HG03457 (cell line): ENCODE results near the gene CYP4F2.
"Not testable (repeated sequence)": the region's sequence is repeated elsewhere in the genome, so short reads cannot be mapped to it uniquely, and the experiment has no call there.

Experiments
- ATAC-seq: cut with Tn5 transposase; IDR thresholded peaks from one replicate; pipeline ENCODE4 v1.9.1; 2021; ENCODE audit warnings: moderate number of reproducible peaks; ENCODE audit not compliant: unreplicated experiment

The CYP4F2 gene

GRCh38 chr19:15897738-15898276 lies at the start of gene CYP4F2:
CYP4F2 (minus strand) TSS chr19:15898074; CDS start chr19:15897611, 463 bp downstream.
- no peak for ATAC-seq

GRCh38 chr19:15945301-15945700 lies 47.4 kb upstream of the CYP4F2 start:
- ATAC-seq, result no peak

- no peak for ATAC-seq
Measured at GRCh38 chr19:15944401-15944800, 46.5 kb upstream of the CYP4F2 start.

DNA sequence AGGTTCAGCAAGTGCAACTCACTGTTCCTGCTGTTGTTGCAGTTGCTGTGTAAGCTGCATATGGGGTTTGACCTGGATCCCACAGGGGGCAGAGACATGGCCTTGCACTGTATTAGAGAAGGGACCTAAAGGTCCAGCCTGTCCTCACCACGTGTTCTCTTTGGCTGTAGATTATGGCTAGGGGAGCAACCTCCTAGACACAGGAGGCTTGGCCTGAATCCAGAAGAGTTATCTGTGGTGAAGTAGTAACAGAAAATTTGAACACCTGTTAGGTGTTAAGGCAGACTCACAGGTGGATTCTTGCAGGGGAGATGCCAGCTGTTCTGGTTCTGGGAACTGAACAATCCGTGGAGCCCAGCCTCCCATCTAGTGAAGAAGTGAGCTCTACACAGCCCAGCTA lies 39.9 kb upstream of the CYP4F2 start:
- ATAC-seq, result no peak

- ATAC-seq, result no peak
Measured at GRCh38 chr19:15936950-15937349, 39.1 kb upstream of the CYP4F2 start.

DNA sequence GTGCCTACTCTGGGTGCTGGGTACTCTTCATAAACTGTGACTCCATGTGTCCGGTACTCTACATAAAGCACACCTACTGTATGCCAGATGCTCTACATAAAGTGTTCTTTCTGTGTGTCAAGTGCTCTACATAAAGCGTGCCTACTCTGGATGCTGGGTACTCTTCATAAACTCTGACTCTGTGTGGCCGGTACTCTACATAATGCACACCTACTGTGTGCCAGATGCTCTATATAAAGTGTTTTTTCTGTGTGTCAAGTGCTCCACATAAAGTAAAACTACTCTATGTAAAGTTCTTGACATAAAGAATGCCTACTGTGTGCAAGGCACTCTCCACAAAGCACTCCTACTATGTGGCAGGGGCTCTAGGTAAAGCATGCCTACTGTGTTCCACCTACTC lies 38.3 kb upstream of the CYP4F2 start:
- no peak for ATAC-seq

- ATAC-seq, result no peak
Measured at GRCh38 chr19:15935167-15935702, 37.4 kb upstream of the CYP4F2 start.

- ATAC-seq, result no peak
Measured at GRCh38 chr19:15934332-15935078, 36.6 kb upstream of the CYP4F2 start, which contains the start of gene CYP4F11. CYP4F11 (minus strand) TSS chr19:15934529; CDS start chr19:15934408, 121 bp downstream.

GRCh38 chr19:15933761-15934331 lies 36.0 kb upstream of the CYP4F2 start:
- ATAC-seq, result not testable (repeated sequence)

GRCh38 chr19:15928321-15928720 lies 30.4 kb upstream of the CYP4F2 start:
- no peak for ATAC-seq

- ATAC-seq, result no peak
Measured at GRCh38 chr19:15926484-15926883, 28.6 kb upstream of the CYP4F2 start.

GRCh38 chr19:15923702-15924101 lies 25.8 kb upstream of the CYP4F2 start:
- ATAC-seq, result no peak

GRCh38 chr19:15922021-15922420 lies 24.1 kb upstream of the CYP4F2 start:
- no peak for ATAC-seq

DNA sequence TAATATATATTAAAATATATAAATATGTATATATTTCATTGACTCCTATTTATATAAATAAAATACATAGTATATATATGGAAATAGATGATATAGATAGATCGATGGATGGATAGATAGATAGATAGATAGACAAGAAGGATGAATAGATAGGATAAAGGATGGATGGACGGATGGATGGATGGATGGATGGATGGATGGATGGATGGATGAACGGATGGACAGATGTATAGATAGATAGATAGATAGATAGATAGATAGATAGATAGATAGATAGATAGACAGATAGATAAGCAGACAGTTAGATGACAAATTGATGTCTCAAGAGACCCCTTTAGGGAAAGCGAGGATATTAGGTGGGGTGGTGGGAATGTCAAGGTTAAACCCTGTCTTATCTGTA lies 21.4 kb upstream of the CYP4F2 start:
- ATAC-seq, result no peak

DNA sequence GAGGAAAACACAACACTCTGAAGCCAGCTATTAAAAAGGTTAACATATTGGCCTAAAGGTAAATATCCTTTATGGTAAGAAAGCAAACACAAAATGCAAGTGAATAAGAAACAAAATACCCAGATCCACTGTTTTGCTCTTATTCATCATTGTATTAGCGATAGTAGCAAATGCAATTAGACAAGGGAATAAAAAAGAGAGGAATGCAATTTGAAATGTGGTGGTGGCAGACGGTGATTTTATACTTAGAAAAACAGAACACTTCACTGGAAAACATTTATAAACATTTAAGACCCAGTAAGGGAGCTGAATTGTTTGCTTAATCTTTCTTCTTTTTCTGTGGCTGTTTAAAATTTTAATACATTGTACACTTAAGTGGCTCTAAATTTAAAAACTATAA lies 17.2 kb upstream of the CYP4F2 start:
- no peak for ATAC-seq

DNA sequence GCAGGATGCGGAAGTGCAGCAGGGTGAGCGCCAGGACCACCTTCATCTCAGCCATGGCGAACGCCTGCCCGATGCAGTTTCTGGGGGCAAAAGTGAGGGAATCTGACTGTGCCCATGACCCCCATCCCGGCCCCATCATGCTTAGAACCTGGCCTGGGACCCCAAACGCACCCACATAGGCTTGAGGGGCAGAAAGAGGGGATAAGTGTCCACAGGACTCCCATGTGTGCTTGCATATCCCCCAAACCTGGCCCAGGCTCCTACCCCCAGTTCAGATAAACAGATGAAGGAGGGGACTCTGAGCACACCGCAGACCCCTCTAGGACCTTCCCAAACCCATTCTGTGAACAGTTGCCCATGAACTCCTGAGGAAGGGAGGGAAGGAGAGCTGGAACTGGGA lies 16.0 kb upstream of the CYP4F2 start:
- no peak for ATAC-seq

GRCh38 chr19:15913384-15913783 lies 15.5 kb upstream of the CYP4F2 start:
- ATAC-seq, result no peak

DNA sequence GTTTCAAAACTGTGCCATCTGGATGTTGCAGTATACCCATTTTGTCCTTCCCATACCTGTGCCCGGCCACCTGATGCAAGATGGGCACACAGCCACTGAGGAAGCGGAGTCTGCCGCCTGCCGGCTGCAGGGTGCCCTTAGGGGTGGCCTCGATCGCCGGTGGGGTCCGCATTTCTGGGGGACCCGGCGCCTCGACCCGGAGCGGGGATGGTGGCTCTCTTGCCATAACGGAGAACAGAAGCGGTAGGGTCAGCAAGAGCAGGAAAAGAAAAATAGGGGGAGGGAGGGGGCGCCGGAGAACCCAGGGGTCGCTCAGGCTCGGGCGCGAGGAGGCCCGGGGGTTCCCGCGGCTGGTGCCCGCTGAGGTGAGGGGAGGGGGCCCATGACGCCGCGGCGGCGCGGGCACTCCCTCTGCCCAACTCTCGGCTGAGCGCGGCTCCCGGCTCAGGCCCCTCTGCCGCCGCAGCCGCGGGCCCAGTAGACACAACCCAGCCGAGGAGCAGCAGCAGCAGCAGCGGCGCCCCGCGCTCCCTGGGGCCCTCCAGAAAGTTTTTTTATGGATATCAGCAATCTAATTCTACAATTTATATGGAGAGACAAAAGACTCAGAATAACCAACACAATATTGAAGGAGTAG lies 13.8 kb upstream of the CYP4F2 start:
- no peak for ATAC-seq

- no peak for ATAC-seq
Measured at GRCh38 chr19:15905026-15905425, 7.2 kb upstream of the CYP4F2 start.

DNA sequence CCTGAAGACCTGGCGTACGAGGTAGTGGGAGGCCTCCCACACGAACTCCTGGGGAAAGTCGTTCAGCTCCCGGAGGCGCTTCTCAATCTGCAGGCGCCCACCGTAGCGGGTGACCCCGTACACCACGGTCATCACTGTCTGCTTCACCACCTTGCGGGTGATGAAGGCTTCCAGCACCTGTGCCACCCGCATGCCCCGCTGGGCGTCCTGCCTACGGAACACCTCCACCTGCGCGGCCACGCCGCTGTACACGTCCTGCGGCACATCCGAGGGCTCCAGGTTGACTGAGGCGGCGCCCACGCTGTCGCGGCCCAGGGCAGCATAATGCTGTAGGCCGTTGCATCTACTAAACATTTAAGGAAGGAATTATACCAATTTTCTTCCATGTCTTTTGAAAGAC lies 5.0 kb upstream of the CYP4F2 start:
- ATAC-seq, result not testable (repeated sequence)

DNA sequence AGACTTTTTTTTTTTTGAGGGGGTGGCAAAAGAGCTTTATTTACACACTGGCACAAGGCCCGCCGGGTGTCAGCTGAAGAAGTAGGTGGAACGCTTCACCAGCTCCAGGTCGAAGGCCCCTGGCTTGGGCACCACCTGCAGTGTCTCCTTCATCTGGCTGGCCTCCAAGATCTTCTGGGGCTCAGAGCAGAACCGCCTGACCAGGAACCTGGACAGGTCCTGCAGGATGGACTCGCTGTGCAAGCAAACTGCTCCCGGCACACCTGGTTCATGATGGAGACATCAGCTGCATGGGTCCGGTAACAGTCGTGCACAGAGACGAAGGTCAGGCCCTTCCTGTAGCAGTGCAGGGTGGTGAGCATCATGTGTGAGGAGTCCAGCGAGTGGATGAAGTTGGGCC lies 4.4 kb upstream of the CYP4F2 start:
- ATAC-seq, result no peak

DNA sequence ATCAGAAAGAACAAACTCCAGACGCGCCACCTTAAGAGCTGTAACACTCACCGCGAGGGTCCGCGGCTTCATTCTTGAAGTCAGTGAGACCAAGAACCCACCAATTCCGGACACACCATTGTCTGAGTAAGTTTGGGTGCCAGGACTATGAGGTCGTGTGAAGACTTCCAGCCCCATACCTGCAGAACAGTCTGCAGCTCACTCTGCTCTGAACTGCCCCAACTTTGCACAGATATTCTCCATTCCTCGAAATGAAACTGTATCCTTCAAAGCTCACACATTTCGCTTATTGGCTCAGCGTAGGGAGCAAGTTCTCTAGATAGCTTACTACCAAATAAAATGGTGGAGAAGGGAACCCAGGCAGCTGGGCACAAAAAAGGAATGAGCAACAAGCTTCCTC lies 2.6 kb upstream of the CYP4F2 start:
- no peak for ATAC-seq
